Osteoblast (primary cell): Measurements from ENCODE around the gene PRX. TPM values are rescaled to one million over a fixed set of nuclear protein-coding genes. Genes with fewer than 3 reads are reported as not detected.

Source experiments
- DNase-seq: peaks from one replicate; pipeline ENCODE4 v3.0.0; 2011; ENCODE audit warnings: low spot score, mixed read lengths; ENCODE audit not compliant: insufficient read length; ENCODE audit errors: missing footprints
- H2AFZ ChIP-seq: 2 replicates; pipeline ENCODE4 v1.6.0; 2011; ENCODE audit warnings: mild to moderate bottlenecking, low read length
- H3K27ac ChIP-seq: 2 replicates; pipeline ENCODE4 v1.5.1; 2011; ENCODE audit warnings: mild to moderate bottlenecking, low read depth, low read length, moderate library complexity
- H3K27me3 ChIP-seq: 2 replicates; pipeline ENCODE4 v1.6.0; 2012; ENCODE audit warnings: mild to moderate bottlenecking, control low read depth, inconsistent platforms, low read length, moderate library complexity; ENCODE audit not compliant: insufficient read depth
- H3K36me3 ChIP-seq: 2 replicates; pipeline ENCODE4 v1.5.1; 2011; ENCODE audit warnings: mild to moderate bottlenecking, low read length, control low read depth, moderate library complexity; ENCODE audit not compliant: insufficient read depth
- H3K4me1 ChIP-seq: 2 replicates; pipeline ENCODE4 v1.5.1; 2011; ENCODE audit warnings: mild to moderate bottlenecking, low read length, control low read depth, moderate library complexity; ENCODE audit not compliant: insufficient read depth
- H3K4me2 ChIP-seq: 2 replicates; pipeline ENCODE4 v1.6.0; 2011; ENCODE audit warnings: mild to moderate bottlenecking, low read length; ENCODE audit not compliant: insufficient read depth
- H3K4me3 ChIP-seq: fragments of 200-600 bp; sonication (generic); 3 replicates; pipeline ENCODE4 v1.5.1; 2012; ENCODE audit warnings: mild to moderate bottlenecking, low read length, inconsistent platforms; ENCODE audit not compliant: insufficient read depth
- H3K79me2 ChIP-seq: 2 replicates; pipeline ENCODE4 v1.6.0; 2012; ENCODE audit warnings: mild to moderate bottlenecking, low read length, control low read depth, inconsistent platforms; ENCODE audit not compliant: insufficient read depth
- H3K9me3 ChIP-seq: 2 replicates; pipeline ENCODE4 v1.5.1; 2011; ENCODE audit warnings: low read depth, low read length, control low read depth
- H4K20me1 ChIP-seq: 2 replicates; pipeline ENCODE4 v1.6.0; 2012; ENCODE audit warnings: mild to moderate bottlenecking, low read length, control low read depth; ENCODE audit not compliant: insufficient read depth
- total RNA-seq: library from RNA; depleted of rRNA; stranded (reverse); fragments of >200 nt; gene quantifications from 2 replicates; pipeline ENCODE4 v1.2.3, GENCODE V29; 2012
- TF ChIP-seq, protein P1 (sequence below): IDR thresholded peaks from 2 replicates; pipeline ENCODE4 v1.5.1; 2011; ENCODE audit warnings: mild to moderate bottlenecking, low read depth, low read length, moderate library complexity; ENCODE audit errors: extremely low read depth

PRX gene
- total RNA-seq, 1 donor, result 3.3 TPM

DNA sequence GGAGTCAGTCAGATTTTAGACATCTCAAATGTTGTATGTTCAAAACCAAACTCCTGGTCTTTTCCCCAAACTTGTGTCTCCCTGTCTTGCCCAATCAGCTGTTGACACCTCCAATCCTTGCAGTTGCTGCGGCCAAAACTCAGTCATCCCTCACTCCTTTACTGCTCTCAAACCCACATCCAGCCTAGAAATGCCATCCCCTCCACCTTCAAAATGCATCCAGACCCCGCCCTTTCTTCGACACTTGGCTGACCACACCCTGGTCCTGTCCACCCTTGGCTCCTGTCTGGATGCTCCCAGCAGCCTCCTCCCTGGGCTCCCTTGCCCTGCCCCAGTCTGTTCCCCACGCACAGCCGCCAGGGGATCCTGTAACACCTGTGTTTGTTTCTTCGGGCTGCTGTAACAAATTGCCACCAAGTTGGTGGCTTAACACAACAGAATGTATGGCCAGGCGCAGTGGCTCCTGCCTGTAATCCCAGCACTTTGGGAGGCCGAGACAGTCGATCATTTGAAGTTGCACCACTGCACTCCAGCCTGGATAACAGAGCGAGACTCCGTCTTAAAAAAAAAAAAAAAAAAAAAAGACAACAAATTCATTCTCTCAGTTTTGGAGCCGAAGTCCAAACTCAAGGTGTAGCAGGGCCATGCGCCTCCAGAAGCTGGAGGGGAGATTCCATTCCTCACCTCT lies 53.0 kb downstream of the PRX start:
- H3K4me2 ChIP-seq, result no peak overlapping the region
- no peaks in the 10 kb centered on the region for H3K27me3 ChIP-seq
- H3K27ac ChIP-seq, result no peak overlapping the region
- DNase-seq, result peak; percentile 23
- H3K4me3 ChIP-seq, result no peak overlapping the region
- H3K36me3 ChIP-seq, result peaks cover 3% of the 10 kb centered on the region
- no peak overlapping the region for H2AFZ ChIP-seq
- TF ChIP-seq, protein P1, sequence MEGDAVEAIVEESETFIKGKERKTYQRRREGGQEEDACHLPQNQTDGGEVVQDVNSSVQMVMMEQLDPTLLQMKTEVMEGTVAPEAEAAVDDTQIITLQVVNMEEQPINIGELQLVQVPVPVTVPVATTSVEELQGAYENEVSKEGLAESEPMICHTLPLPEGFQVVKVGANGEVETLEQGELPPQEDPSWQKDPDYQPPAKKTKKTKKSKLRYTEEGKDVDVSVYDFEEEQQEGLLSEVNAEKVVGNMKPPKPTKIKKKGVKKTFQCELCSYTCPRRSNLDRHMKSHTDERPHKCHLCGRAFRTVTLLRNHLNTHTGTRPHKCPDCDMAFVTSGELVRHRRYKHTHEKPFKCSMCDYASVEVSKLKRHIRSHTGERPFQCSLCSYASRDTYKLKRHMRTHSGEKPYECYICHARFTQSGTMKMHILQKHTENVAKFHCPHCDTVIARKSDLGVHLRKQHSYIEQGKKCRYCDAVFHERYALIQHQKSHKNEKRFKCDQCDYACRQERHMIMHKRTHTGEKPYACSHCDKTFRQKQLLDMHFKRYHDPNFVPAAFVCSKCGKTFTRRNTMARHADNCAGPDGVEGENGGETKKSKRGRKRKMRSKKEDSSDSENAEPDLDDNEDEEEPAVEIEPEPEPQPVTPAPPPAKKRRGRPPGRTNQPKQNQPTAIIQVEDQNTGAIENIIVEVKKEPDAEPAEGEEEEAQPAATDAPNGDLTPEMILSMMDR, result no peak
- peaks cover 12% of the 10 kb centered on the region for H3K79me2 ChIP-seq
- H3K4me1 ChIP-seq, result peaks cover 7% of the 10 kb centered on the region
- peaks cover 14% of the 10 kb centered on the region for H4K20me1 ChIP-seq
- no peaks in the 10 kb centered on the region for H3K9me3 ChIP-seq

DNA sequence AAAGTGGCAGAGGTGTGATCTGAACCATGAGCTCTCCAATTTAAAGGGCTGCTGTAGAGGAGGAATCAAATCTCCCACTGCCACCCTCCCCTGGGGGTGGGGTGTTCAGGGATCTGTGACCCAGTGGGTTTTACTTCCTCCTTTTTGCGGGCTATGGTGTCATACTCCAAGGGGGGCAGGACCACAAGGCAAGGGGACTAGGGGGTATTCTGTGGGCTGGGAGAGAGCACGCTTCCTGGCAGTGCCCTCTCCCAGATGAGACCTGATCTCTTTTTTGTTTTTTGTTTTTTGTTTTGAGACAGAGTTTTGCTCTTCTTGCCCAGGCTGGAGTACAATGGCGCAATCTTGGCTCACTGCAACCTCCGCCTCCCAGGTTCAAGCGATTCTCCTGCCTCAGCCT lies 54.4 kb downstream of the PRX start:
- H3K4me1 ChIP-seq, result peaks cover 4% of the 10 kb centered on the region
- H2AFZ ChIP-seq, result no peak overlapping the region
- peak; percentile 6 for DNase-seq
- peaks cover 12% of the 10 kb centered on the region for H3K79me2 ChIP-seq
- no peak overlapping the region for H3K4me3 ChIP-seq
- TF ChIP-seq, protein P1, result no peak
- no peaks in the 10 kb centered on the region for H3K27me3 ChIP-seq
- H3K27ac ChIP-seq, result no peak overlapping the region
- H4K20me1 ChIP-seq, result peaks cover 14% of the 10 kb centered on the region
- no peaks in the 10 kb centered on the region for H3K9me3 ChIP-seq
- no peak overlapping the region for H3K4me2 ChIP-seq
- peaks cover 3% of the 10 kb centered on the region for H3K36me3 ChIP-seq

DNA sequence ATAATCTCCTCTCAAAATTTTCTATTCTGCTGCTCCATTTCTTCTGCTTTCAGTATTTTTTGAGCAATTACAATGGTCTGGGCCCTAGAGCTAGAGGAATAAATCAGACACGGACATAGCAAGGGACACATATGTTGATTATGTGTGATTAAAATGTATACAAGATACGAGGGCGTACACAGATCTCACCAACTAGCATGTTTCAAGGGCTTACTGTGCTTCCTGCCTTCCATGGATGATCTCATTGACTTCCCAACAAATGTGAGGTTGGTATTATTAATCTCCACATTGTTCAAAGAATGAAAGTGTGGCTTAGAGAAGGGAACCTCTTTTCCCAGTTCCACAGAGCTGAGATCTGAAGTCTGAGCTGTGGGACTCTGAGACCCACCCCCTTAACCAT lies 55.5 kb downstream of the PRX start:
- Histone ChIP-seq H3K27ac (peak overlapping the region; percentile 3), H3K27me3 (no peaks in the 10 kb centered on the region), H3K4me3 (no peak overlapping the region), H3K79me2 (peaks cover 15% of the 10 kb centered on the region), H3K36me3 (peaks cover 3% of the 10 kb centered on the region), H2AFZ (no peak overlapping the region), H4K20me1 (peaks cover 14% of the 10 kb centered on the region), H3K4me1 (no peaks in the 10 kb centered on the region), H3K4me2 (no peak overlapping the region), H3K9me3 (no peaks in the 10 kb centered on the region)
- TF ChIP-seq, protein P1, result no peak
- peak; percentile 21 for DNase-seq

DNA sequence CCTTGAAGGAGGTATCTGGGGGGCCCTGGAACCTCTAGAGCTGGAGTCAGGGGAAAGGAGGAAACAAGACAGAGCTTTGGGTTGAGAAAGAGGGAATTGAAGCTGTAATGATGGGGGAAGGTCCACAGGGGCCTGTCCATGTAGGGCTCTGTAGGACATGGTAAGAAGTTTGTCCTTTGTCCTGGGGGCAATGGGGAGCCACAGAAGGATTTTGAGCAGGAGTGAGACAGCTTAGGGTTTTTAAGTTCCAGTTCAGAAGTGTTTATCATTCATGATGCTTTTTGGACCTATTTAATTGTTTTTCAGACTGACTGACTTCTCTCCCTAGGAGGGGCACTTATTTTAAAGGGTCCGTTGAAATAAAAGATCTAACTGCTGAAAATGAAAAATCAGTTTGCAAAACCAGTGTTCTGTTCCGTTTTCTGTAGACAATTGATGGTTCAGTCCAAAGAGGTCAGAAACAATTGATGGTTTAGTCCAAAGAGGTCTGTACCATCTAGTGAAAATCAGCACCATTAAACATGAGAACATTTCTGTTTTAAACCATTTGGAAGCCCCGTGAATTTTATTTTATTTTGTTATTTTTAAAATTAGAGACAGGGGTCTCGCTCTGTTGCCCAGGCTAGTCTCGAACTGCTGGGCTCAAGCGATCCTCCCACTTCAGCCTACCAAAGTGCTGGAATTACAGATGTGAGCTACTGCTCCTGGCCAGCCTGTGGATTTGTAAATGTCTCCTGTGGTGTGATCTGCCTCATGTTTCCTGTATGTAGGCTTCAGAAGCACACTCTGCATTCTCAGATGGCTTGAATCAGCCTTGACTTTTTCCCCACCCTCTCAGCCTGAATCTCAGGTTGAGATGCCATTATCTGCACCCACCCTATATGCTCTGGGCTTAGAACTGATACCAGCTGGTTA lies 56.2 kb downstream of the PRX start:
- Histone ChIP-seq H3K79me2 (peaks cover 15% of the 10 kb centered on the region), H4K20me1 (peaks cover 14% of the 10 kb centered on the region), H3K36me3 (peaks cover 3% of the 10 kb centered on the region), H3K9me3 (no peaks in the 10 kb centered on the region), H3K4me1 (no peaks in the 10 kb centered on the region), H3K4me2 (no peak overlapping the region), H3K4me3 (no peak overlapping the region), H3K27ac (peak overlapping the region; percentile 3), H3K27me3 (no peaks in the 10 kb centered on the region), H2AFZ (no peak overlapping the region)
- TF ChIP-seq, protein P1, result no peak
- no peak for DNase-seq
